Heart left ventricle (tissue), 16 donors: Measurements from ENCODE around the gene PGBD5. TPM values are rescaled to one million over a fixed set of nuclear protein-coding genes. Genes with fewer than 3 reads are reported as not detected.

Experiments used
- ATAC-seq, 4 donors: fragments of 200-7000 bp; cut with Tn5 transposase; one replicate each; pipeline ENCODE4 v1.9.1; 2020 to 2022; ENCODE audit warnings: moderate library complexity in 4 of 4, mild to moderate bottlenecking in 3 of 4, moderate number of reproducible peaks in 1 of 4
- DNase-seq, 5 donors: peaks; one replicate each; pipeline ENCODE4 v3.0.0-alpha.2; 2020
- H3K27ac ChIP-seq, 12 donors: fragments of 200-600 bp; sonication (generic) in 4 of 12; one replicate each; pipeline versions ENCODE4 v1.5.0 to v1.8.0; 2016 to 2022; ENCODE audit warnings: mild to moderate bottlenecking in 2 of 12
- H3K27me3 ChIP-seq, 9 donors: fragments of 200-600 bp; sonication (generic) in 2 of 9; one replicate each; pipeline versions ENCODE4 v1.5.1 to v1.8.0; 2016 to 2022; ENCODE audit warnings: mild to moderate bottlenecking in 3 of 9
- H3K36me3 ChIP-seq, 9 donors: fragments of 200-600 bp; sonication (generic) in 2 of 9; one replicate each; pipeline versions ENCODE4 v1.5.0 to v1.8.0; 2018 to 2022; ENCODE audit warnings: mild to moderate bottlenecking in 2 of 9
- H3K4me1 ChIP-seq, 12 donors: fragments of 200-600 bp; sonication (generic) in 4 of 12; one replicate each; pipeline versions ENCODE4 v1.5.0 to v1.8.0; 2016 to 2022; ENCODE audit warnings: mild to moderate bottlenecking in 3 of 12
- H3K4me3 ChIP-seq, 12 donors: fragments of 200-600 bp; sonication (generic) in 4 of 12; one replicate each; pipeline versions ENCODE4 v1.5.0 to v1.8.0; 2017 to 2022; ENCODE audit warnings: mild to moderate bottlenecking in 9 of 12, moderate library complexity in 4 of 12
- H3K9me3 ChIP-seq, 12 donors: fragments of 200-600 bp; sonication (generic) in 4 of 12; one replicate each; pipeline versions ENCODE4 v1.5.0 to v1.8.0; 2016 to 2022; ENCODE audit warnings: mild to moderate bottlenecking in 1 of 12
- CTCF ChIP-seq, 12 donors: fragments of 200-600 bp; sonication (generic) in 4 of 12; IDR thresholded peaks; one replicate each; pipeline versions ENCODE4 v1.5.0 to v1.8.0; 2018 to 2022; ENCODE audit warnings: antibody characterized with exemption in 12 of 12, mild to moderate bottlenecking in 5 of 12
- POLR2A ChIP-seq, 2 donors: fragments of 450-650 bp; IDR thresholded peaks; one replicate each; pipeline ENCODE4 v1.6.1; 2017; ENCODE audit warnings: antibody characterized with exemption in 2 of 2, mild to moderate bottlenecking in 2 of 2, moderate library complexity in 2 of 2
- WGBS, 4 donors: extraction: QIAGEN DNeasy Blood & Tissue Kit in 2 of 4; methylation state at CpG; one replicate each; pipeline versions ENCODE4 v1.1.5 to v1.1.7; 2013 to 2018; 5-methylcytosine and 5-hydroxymethylcytosine counted together
- intact Hi-C, 10 donors: fragments of 100-400 bp; cut with DNase I; formaldehyde crosslinking; loops; one replicate each; pipeline versions ENCODE4 v1.11.1 to v1.14.2; 2022
- polyA plus RNA-seq, 2 donors: library from polyadenylated mRNA; stranded (reverse); fragments of 200-250 nt; gene quantifications; one replicate each; pipeline ENCODE4 v1.2.3, GENCODE V29; 2013
- total RNA-seq, 9 donors: library from RNA; depleted of rRNA in 2 of 9; stranded (reverse); fragments of >200 nt in 2 of 9; fragmentation: NEBNext Ultra II Directional in 3 of 9; extraction: Animal tissue kit (Norgen Biotek cat#: 25700) in 3 of 9; gene quantifications; one replicate each; pipeline versions ENCODE4 v1.1.0 to v1.2.4, GENCODE V29; 2016 to 2023
- donor health status: ischemic (EF 13 %, LVEDD 7.1; RV severe dilation, severe dysfunction).
- donor health status: healthy with polysubstance abuse.
- donor health status: DM: no; HTN: yes; CAD: no.
- donor health status: DM: no; HTN: no; CAD: no.
- donor health status: ischemic (EF 25% LVEDD 6.9; RV normal size, moderate dysfunction).
- donor health status: ischemic (EF 25% LVEDD 5.7; RV mildly dilated, moderate dysfunction).
- donor health status: healthy.
- donor health status: DM: yes; HTN: yes; CAD: no.
- donor health status: ischemic (EF 35%, LVEDD 5.7; RV mildly dilated, moderate dysfunction).
- donor health status: nonischemic (EF 11% LVEDD 7.7; RV severe dilation, severe dysfunction).
- donor health status: DM: yes; HTN: yes; CAD: no.
- donor health status: PGD.
- donor health status: ischemic (EF 29% LVEDD 5.4; RV normal size, mild dysfunction).
- donor health status: nonischemic (EF 23%, LVEDD 6.1; RV moderate dilation, normal function).

The PGBD5 gene
- total and polyA plus RNA-seq, 11 donors, result 1.3 to 16.1 (median 6.3) TPM

- DNase-seq (no peak), ATAC-seq (no peak)
- Histone ChIP-seq H3K4me1 (peaks cover 0 to 27% (median 5%) of the 10 kb centered on the region in 12 donors), H3K9me3 (no peaks in the 10 kb centered on the region), H3K27me3 (no peaks in the 10 kb centered on the region), H3K27ac (no peak overlapping the region), H3K4me3 (no peak overlapping the region), H3K36me3 (no peaks in the 10 kb centered on the region)
- WGBS, 4 donors, result 80 to 87% (median 81%) methylated on average over 4 of the region's 4 CpGs
- intact Hi-C loops, result loop anchor here in 2 of 10 donors (5.0 to 10.0 kb wide), 4 partner anchors 461 to 1051 kb away; partner anchors contain the start of gene ABCB10 (in 1 of the 2)
- TF ChIP-seq POLR2A (IDR thresholded peaks at IDR 0.05), result no peak
- no peak for TF ChIP-seq CTCF (IDR thresholded peaks at IDR 0.05)
These were observed 120.0 kb downstream of the PGBD5 start for GRCh38 chr1:230306169-230306568.

DNA sequence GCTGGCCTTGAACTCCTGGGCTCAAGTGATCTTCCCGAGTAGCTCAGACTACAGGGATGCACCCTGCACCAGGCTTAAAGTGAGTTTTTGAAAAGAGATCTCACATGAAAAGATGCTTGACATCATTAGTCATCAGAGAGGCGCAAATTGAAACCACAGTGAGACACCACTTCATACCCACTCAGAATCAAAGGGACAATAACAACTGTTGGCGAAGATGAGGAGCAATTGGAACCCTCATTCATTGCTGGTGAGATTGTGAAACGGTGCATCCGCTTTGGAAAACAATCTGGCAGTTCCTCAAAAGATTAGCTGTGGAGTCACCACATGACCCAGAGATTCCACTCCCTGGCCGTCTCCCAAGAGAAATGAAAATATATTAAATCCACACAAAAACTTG is 122.3 kb downstream of the PGBD5 start:
- TF ChIP-seq POLR2A (IDR thresholded peaks at IDR 0.05) (no peak), CTCF (IDR thresholded peaks at IDR 0.05) (no peak)
- H3K36me3 ChIP-seq, result no peaks in the 10 kb centered on the region
- no peaks in the 10 kb centered on the region for H3K27me3 ChIP-seq
- H3K4me1 ChIP-seq, result peaks cover 0 to 24% (median 5%) of the 10 kb centered on the region in 12 donors
- no peak overlapping the region for H3K4me3 ChIP-seq
- H3K9me3 ChIP-seq, result no peaks in the 10 kb centered on the region
- peak in 1 of 4 donors; percentile 59 for ATAC-seq
- WGBS, 4 donors, result 20 to 28% (median 25%) methylated on average over 6 of the region's 6 CpGs
- intact Hi-C loops, result loop anchor here in 2 of 10 donors (5.0 to 10.0 kb wide), 4 partner anchors 87 to 1049 kb away; partner anchors contain the start of gene ABCB10 (in 1 of the 2)
- no peak overlapping the region for H3K27ac ChIP-seq
- no peak for DNase-seq

DNA sequence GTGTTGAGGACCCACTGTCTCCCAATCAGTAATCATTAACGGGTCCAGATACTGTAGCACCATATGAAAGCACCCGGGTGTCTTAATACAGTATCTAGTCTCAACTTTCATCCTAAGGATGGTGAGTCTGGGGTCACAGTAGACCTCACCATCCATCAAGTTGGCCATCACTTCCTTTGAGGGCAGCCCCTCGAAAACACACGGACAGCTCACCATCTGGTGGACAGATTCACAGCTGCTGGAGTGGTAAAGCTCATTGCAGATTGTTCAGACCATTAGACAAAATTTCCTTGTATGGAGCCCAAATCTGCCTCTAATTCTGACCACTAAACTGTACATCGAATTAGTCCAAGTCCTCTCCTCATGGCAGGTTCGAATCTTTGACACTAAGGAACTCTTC is 123.1 kb downstream of the PGBD5 start:
- DNase-seq (no peak), ATAC-seq (no peak)
- no peak overlapping the region for H3K27ac ChIP-seq
- no peak overlapping the region for H3K4me3 ChIP-seq
- intact Hi-C loops, result loop anchor here in 2 of 10 donors (5.0 to 10.0 kb wide), 4 partner anchors 86 to 1048 kb away; partner anchors contain the start of gene ABCB10 (in 1 of the 2)
- TF ChIP-seq CTCF (IDR thresholded peaks at IDR 0.05), result no peak
- no peak for TF ChIP-seq POLR2A (IDR thresholded peaks at IDR 0.05)
- WGBS, 4 donors, result 86 to 94% (median 89%) methylated on average over 6 of the region's 6 CpGs
- H3K27me3 ChIP-seq, result no peaks in the 10 kb centered on the region
- H3K36me3 ChIP-seq, result no peaks in the 10 kb centered on the region
- no peaks in the 10 kb centered on the region for H3K9me3 ChIP-seq
- peaks cover 0 to 19% (median 5%) of the 10 kb centered on the region in 12 donors for H3K4me1 ChIP-seq

GRCh38 chr1:230301822-230302221 is 124.3 kb downstream of the PGBD5 start:
- intact Hi-C loops, result loop anchor here in 2 of 10 donors (5.0 to 10.0 kb wide), 4 partner anchors 85 to 1047 kb away; partner anchors contain the start of gene ABCB10 (in 1 of the 2)
- Histone ChIP-seq H3K4me3 (no peak overlapping the region), H3K27ac (no peak overlapping the region), H3K36me3 (no peaks in the 10 kb centered on the region), H3K4me1 (peaks cover 0 to 11% (median 3%) of the 10 kb centered on the region in 12 donors), H3K9me3 (no peaks in the 10 kb centered on the region), H3K27me3 (no peaks in the 10 kb centered on the region)
- DNase-seq (no peak), ATAC-seq (peak in 1 of 4 donors; percentile 17)
- WGBS, 4 donors, result 93 to 97% (median 96%) methylated on average over 5 to 6 of the region's 6 CpGs
- TF ChIP-seq CTCF (IDR thresholded peaks at IDR 0.05) (no peak), POLR2A (IDR thresholded peaks at IDR 0.05) (no peak)
